ENCODE data around the gene MARCHF9.

- no peak for TF ChIP-seq CTCF (conservative IDR thresholded peaks at IDR 0.05 in 1 of 2, IDR thresholded peaks at IDR 0.05 in 1 of 2; ENCODE audit: low read depth in 1 of 2, low read length in 2 of 2)
- no peak for TF ChIP-seq EZH2 (IDR thresholded peaks at IDR 0.05; ENCODE audit: low read length, missing control alignments)
Observed at GRCh38 chr12:57767305-57767698, 12.4 kb downstream of the MARCHF9 start.

All from fibroblast of lung (primary cell).